B cell (primary cell): ENCODE data around the gene WNT9A. TPM values are rescaled to one million over a fixed set of nuclear protein-coding genes. Genes with fewer than 3 reads are reported as not detected.

ENCODE experiments used
- ATAC-seq: fragments of 200-7000 bp; cut with Tn5 transposase; one replicate; pipeline ENCODE4 v1.10.0; 2021; ENCODE audit warnings: low read depth, mild to moderate bottlenecking, moderate number of reproducible peaks, moderate library complexity
- CTCF ChIA-PET: fragments of 350-600 bp; sonication (Branson Sonifier 250); formaldehyde crosslinking; loops from one replicate; lab custom pipeline; 2021; ENCODE audit warnings: antibody characterized with exemption, inconsistent platforms; lab: Charles Lee
- POLR2A ChIA-PET: fragments of 350-600 bp; sonication (Branson Sonifier 250); formaldehyde crosslinking; loops from one replicate; lab custom pipeline; 2021; ENCODE audit warnings: antibody characterized with exemption; lab: Charles Lee
- DNase-seq: peaks from one replicate; pipeline ENCODE4 v3.0.0; 2013
- H2AFZ ChIP-seq: 2 replicates; pipeline ENCODE4 v1.6.1; 2012; ENCODE audit warnings: mild to moderate bottlenecking, low read depth, low read length; ENCODE audit not compliant: insufficient read depth, poor library complexity, severe bottlenecking
- H3K27ac ChIP-seq, 2 donors: 1 replicate in 1 of 2; 2 replicates in 1 of 2; pipeline ENCODE4 v1.5.1; 2012 to 2013; ENCODE audit warnings: low read length in 2 of 2, mild to moderate bottlenecking in 2 of 2, moderate library complexity in 1 of 2
- H3K27me3 ChIP-seq, 4 experiments: fragments of 200-600 bp in 1 of 4; sonication (generic) in 1 of 4; replicated peaks in 1 of 4; 1 replicate in 2 of 4; 2 replicates in 2 of 4; pipeline versions ENCODE4 v1.6.1 to v1.7.0; 2013 to 2016; ENCODE audit warnings: low read length in 3 of 4, mild to moderate bottlenecking in 2 of 4, mixed read lengths in 1 of 4, moderate library complexity in 1 of 4; ENCODE audit not compliant: insufficient read depth in 4 of 4, control insufficient read depth in 3 of 4; ENCODE audit errors: control extremely low read depth in 1 of 4
- H3K36me3 ChIP-seq, 2 experiments: replicated peaks in 1 of 2; 1 replicate in 1 of 2; 2 replicates in 1 of 2; pipeline versions ENCODE4 v1.6.1 to v1.7.1; 2013; ENCODE audit warnings: low read length in 1 of 2; ENCODE audit not compliant: insufficient read depth in 2 of 2, control insufficient read depth in 1 of 2; ENCODE audit errors: control extremely low read depth in 1 of 2, extremely low read depth in 1 of 2
- H3K4me1 ChIP-seq, 2 donors: fragments of 200-600 bp in 1 of 2; sonication (generic) in 1 of 2; 1 replicate in 1 of 2; 2 replicates in 1 of 2; pipeline versions ENCODE4 v1.5.1 to v1.6.1; 2013 to 2017; ENCODE audit warnings: low read length in 2 of 2; ENCODE audit not compliant: control insufficient read depth in 2 of 2, insufficient read depth in 2 of 2
- H3K4me2 ChIP-seq: replicated peaks from 2 replicates; pipeline ENCODE3; 2012; ENCODE audit warnings: mild to moderate bottlenecking, low read depth, low read length; ENCODE audit not compliant: poor library complexity, severe bottlenecking
- H3K4me3 ChIP-seq, 5 experiments: fragments of 200-600 bp in 1 of 5; sonication (generic) in 1 of 5; 1 replicate in 3 of 5; 2 replicates in 2 of 5; pipeline versions ENCODE4 v1.5.1 to v1.7.0; 2011 to 2016; ENCODE audit warnings: low read length in 4 of 5, mild to moderate bottlenecking in 4 of 5, low read depth in 2 of 5, control low read depth in 1 of 5, moderate library complexity in 1 of 5; ENCODE audit not compliant: insufficient read depth in 1 of 5; ENCODE audit errors: control extremely low read depth in 1 of 5, extremely low read depth in 1 of 5
- H3K79me2 ChIP-seq: fragments of 200-600 bp; sonication (generic); one replicate; pipeline ENCODE4 v1.6.0; 2016; ENCODE audit warnings: low read length; ENCODE audit not compliant: control insufficient read depth, insufficient read depth
- H3K9ac ChIP-seq: fragments of 200-600 bp; sonication (generic); 2 replicates; pipeline ENCODE4 v1.6.1; 2017; ENCODE audit warnings: mild to moderate bottlenecking, low read length, moderate library complexity
- H3K9me3 ChIP-seq, 3 donors: one replicate each; pipeline versions ENCODE4 v1.6.1 to v1.7.1; 2013; ENCODE audit warnings: low read length in 2 of 3; ENCODE audit not compliant: control insufficient read depth in 2 of 3, insufficient read depth in 1 of 3; ENCODE audit errors: control extremely low read depth in 1 of 3
- H4K20me1 ChIP-seq: 2 replicates; pipeline ENCODE4 v1.6.0; 2012; ENCODE audit warnings: mild to moderate bottlenecking, low read length; ENCODE audit not compliant: insufficient read depth, control insufficient read depth, poor library complexity, severe bottlenecking
- H3K27ac Mint-ChIP-seq: one replicate; pipeline ENCODE4 v1.8.0; 2021; ENCODE audit warnings: mixed read lengths
- H3K27me3 Mint-ChIP-seq: one replicate; pipeline ENCODE4 v1.8.0; 2021; ENCODE audit warnings: mixed read lengths
- H3K4me1 Mint-ChIP-seq: one replicate; pipeline ENCODE4 v1.8.0; 2021; ENCODE audit warnings: mixed read lengths
- H3K4me3 Mint-ChIP-seq: one replicate; pipeline ENCODE4 v1.8.0; 2021; ENCODE audit warnings: mixed read lengths
- H3K9me3 Mint-ChIP-seq: one replicate; pipeline ENCODE4 v1.8.0; 2022; ENCODE audit warnings: mixed read lengths; ENCODE audit not compliant: insufficient read depth
- CTCF ChIP-seq: fragments of 200-600 bp; IDR thresholded peaks from one replicate; pipeline ENCODE4 v1.8.0; 2022; ENCODE audit warnings: antibody characterized with exemption, mild to moderate bottlenecking
- EZH2 ChIP-seq: IDR thresholded peaks from 2 replicates; pipeline ENCODE4 v1.6.1; 2012; ENCODE audit warnings: borderline replicate concordance, low read depth, mild to moderate bottlenecking, moderate library complexity, low read length; ENCODE audit not compliant: insufficient read depth, poor library complexity, severe bottlenecking
- WGBS: methylation state at CpG from one replicate; pipeline ENCODE4 v1.1.5; 2013; ENCODE audit warnings: missing lambda C conversion rate; ENCODE audit not compliant: insufficient coverage; 5-methylcytosine and 5-hydroxymethylcytosine counted together
- intact Hi-C: fragments of 100-400 bp; cut with micrococcal nuclease; formaldehyde crosslinking; loops from one replicate; pipeline ENCODE4 v1.10.0; 2022
- polyA plus RNA-seq: library from polyadenylated mRNA; depleted of rRNA; stranded (reverse); fragments of >200 nt; gene quantifications from 2 replicates; pipeline ENCODE4 v1.2.3, GENCODE V29; 2012
- total RNA-seq, 2 donors: library from RNA; stranded (reverse); fragments of 120-200 nt in 1 of 2; gene quantifications; 1 replicate in 1 of 2; 2 replicates in 1 of 2; pipeline versions ENCODE4 v1.2.3 to v1.2.4, GENCODE V29; 2013 to 2022

Gene WNT9A
- total and polyA plus RNA-seq, 2 donors (not counting 1 experiment from before 2014, with no cell fraction given), result 0.04 TPM; not detected in 1

- no peak overlapping the region for H3K4me2 ChIP-seq
Measured at GRCh38 chr1:227891955-227892488, 55.7 kb downstream of the WNT9A start.

More at GRCh38 chr1:227891955-227892488, 55.7 kb downstream of the WNT9A start:
- Mint-ChIP-seq H3K9me3 (no peaks in the 10 kb centered on the region), H3K4me1 (peaks cover 3% of the 10 kb centered on the region), H3K27me3 (no peaks in the 10 kb centered on the region), H3K4me3 (no peak overlapping the region), H3K27ac (no peak overlapping the region)
- Histone ChIP-seq H3K79me2 (no peaks in the 10 kb centered on the region), H3K9me3 (no peaks in the 10 kb centered on the region), H4K20me1 (no peaks in the 10 kb centered on the region), H3K27ac (no peak overlapping the region), H3K4me3 (no peak overlapping the region), H3K27me3 (no peaks in the 10 kb centered on the region), H3K9ac (no peak overlapping the region), H3K4me1 (peaks cover 0 to 10% of the 10 kb centered on the region in 2 donors), H3K36me3 (no peaks in the 10 kb centered on the region), H2AFZ (no peak overlapping the region)
- ChIA-PET POLR2A (no interaction called here), CTCF (no interaction called here)
- TF ChIP-seq EZH2 (no peak), CTCF (no peak)
- intact Hi-C loops, result no loop called here
- 87% methylated on average over 3 of the region's 6 CpGs for WGBS
- ATAC-seq (no peak), DNase-seq (no peak)
